Small intestine (tissue), 7 donors: ENCODE data around the gene PLSCR4. TPM values are rescaled to one million over a fixed set of nuclear protein-coding genes. Genes with fewer than 3 reads are reported as not detected.
A peak's percentile ranks its signal among the peaks of the same experiment; 100 is the strongest.

Experiments
- DNase-seq, 2 donors: peaks; one replicate each; pipeline versions ENCODE4 v3.0.0 to v3.0.0-alpha.2; 2013
- FAIRE-seq: peaks from 2 replicates; lab custom pipeline; 2012; peaks lifted over from hg19 to GRCh38; lab: Jason Lieb, UNC
- H3K27ac ChIP-seq, 3 donors: one replicate each; pipeline ENCODE4 v1.5.1; 2013; ENCODE audit warnings: low read length in 2 of 3, mild to moderate bottlenecking in 2 of 3, control low read depth in 1 of 3, inconsistent platforms in 1 of 3, low read depth in 1 of 3, moderate library complexity in 1 of 3
- H3K27me3 ChIP-seq, 3 donors: one replicate each; pipeline ENCODE4 v1.6.1; 2013; ENCODE audit warnings: low read length in 3 of 3, inconsistent platforms in 1 of 3; ENCODE audit not compliant: control insufficient read depth in 3 of 3, insufficient read depth in 3 of 3
- H3K36me3 ChIP-seq, 3 donors: one replicate each; pipeline ENCODE4 v1.6.1; 2013; ENCODE audit warnings: low read length in 3 of 3, inconsistent platforms in 1 of 3, low read depth in 1 of 3, mild to moderate bottlenecking in 1 of 3, moderate library complexity in 1 of 3; ENCODE audit not compliant: control insufficient read depth in 3 of 3, insufficient read depth in 2 of 3
- H3K4me1 ChIP-seq, 3 donors: one replicate each; pipeline ENCODE4 v1.6.1; 2013; ENCODE audit warnings: low read length in 2 of 3, inconsistent platforms in 1 of 3, low read depth in 1 of 3, mild to moderate bottlenecking in 1 of 3, moderate library complexity in 1 of 3; ENCODE audit not compliant: control insufficient read depth in 3 of 3, insufficient read depth in 2 of 3
- H3K4me3 ChIP-seq, 3 donors: one replicate each; pipeline ENCODE4 v1.5.1; 2013; ENCODE audit warnings: low read length in 3 of 3, control low read depth in 1 of 3, inconsistent platforms in 1 of 3, low read depth in 1 of 3, mild to moderate bottlenecking in 1 of 3, moderate library complexity in 1 of 3
- H3K9me3 ChIP-seq, 2 donors: one replicate each; pipeline ENCODE4 v1.6.1; 2013; ENCODE audit warnings: low read depth in 1 of 2, low read length in 1 of 2; ENCODE audit not compliant: control insufficient read depth in 2 of 2, insufficient read depth in 1 of 2
- WGBS, 3 donors: extraction: QIAGEN DNeasy Blood & Tissue Kit; methylation state at CpG; one replicate each; pipeline ENCODE4 v1.1.7; 2013; 5-methylcytosine and 5-hydroxymethylcytosine counted together
- polyA plus RNA-seq, 4 donors: library from polyadenylated mRNA; stranded (reverse) in 3 of 4; unstranded in 1 of 4; fragments of 200-250 nt in 3 of 4; fragments of 120-200 nt in 1 of 4; gene quantifications; one replicate each; pipeline versions ENCODE4 v1.2.1 to v1.2.3, GENCODE V29; 2013
- donor health status: healthy with polysubstance abuse.
- donor health status: control.
- donor health status: control.
- donor health status: Bipolar disorder and iron deficiency.
- donor health status: healthy.

PLSCR4 gene
- polyA plus RNA-seq, 4 donors: 1.6 to 18.6 (median 9.1) TPM

DNA sequence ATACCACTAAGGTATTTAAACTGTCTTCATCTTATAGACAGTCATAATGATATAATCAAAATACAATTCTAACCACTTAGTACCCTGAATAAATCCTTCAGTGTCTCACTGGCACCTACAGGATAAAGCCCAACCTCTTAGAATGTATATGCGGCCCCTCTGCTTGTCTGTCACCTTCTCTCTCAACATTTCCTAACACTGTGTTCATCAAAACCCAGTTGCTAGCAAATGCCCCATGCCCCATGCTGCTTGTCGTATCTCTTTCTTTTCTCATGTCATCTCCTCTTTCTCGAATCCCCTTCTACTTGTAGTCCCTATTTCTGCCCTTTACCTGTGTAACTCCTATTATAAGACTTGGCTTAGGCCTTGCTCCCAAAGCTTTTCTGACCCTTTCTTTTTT, 24.6 kb upstream of the PLSCR4 start:
- H3K27me3 ChIP-seq: no peaks in the 10 kb centered on the region
- no peak overlapping the region for H3K27ac ChIP-seq
- H3K9me3 ChIP-seq: no peaks in the 10 kb centered on the region
- no peak overlapping the region for H3K4me3 ChIP-seq
- FAIRE-seq (no peak), DNase-seq (no peak)
- H3K36me3 ChIP-seq: no peaks in the 10 kb centered on the region
- WGBS, 3 donors: 83 to 92% (median 91%) methylated on average over 3 of the region's 3 CpGs
- H3K4me1 ChIP-seq: peaks cover 0 to 15% (median 0%) of the 10 kb centered on the region in 3 donors

DNA sequence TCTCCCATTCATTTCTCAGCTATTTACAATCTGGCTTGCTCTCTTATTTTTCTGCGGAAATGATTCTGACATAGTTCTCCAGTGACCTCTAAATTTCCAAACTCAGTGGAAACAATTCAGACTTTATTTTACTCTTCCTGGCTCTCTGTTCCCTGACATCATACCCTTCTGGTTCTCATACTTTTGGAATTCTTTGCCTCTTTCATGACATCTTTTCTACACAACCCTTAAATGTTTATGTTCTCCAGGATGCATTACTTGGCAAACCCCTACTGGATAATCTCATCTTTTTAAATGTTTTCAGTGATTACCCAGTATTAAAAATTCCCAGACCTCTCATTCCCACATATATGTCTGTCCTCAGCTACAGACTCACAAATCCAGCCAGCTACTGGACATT, 23.9 kb upstream of the PLSCR4 start:
- no peak overlapping the region for H3K4me3 ChIP-seq
- H3K36me3 ChIP-seq: no peaks in the 10 kb centered on the region
- peaks cover 0 to 15% (median 0%) of the 10 kb centered on the region in 3 donors for H3K4me1 ChIP-seq
- no peak overlapping the region for H3K27ac ChIP-seq
- 36 to 92% (median 72%) methylated on average over 1 of the region's 1 CpG for WGBS, 3 donors
- H3K27me3 ChIP-seq: no peaks in the 10 kb centered on the region
- peak in 1 of 2 donors; percentile 12 for DNase-seq
- FAIRE-seq: peak; percentile 15
- H3K9me3 ChIP-seq: no peaks in the 10 kb centered on the region

DNA sequence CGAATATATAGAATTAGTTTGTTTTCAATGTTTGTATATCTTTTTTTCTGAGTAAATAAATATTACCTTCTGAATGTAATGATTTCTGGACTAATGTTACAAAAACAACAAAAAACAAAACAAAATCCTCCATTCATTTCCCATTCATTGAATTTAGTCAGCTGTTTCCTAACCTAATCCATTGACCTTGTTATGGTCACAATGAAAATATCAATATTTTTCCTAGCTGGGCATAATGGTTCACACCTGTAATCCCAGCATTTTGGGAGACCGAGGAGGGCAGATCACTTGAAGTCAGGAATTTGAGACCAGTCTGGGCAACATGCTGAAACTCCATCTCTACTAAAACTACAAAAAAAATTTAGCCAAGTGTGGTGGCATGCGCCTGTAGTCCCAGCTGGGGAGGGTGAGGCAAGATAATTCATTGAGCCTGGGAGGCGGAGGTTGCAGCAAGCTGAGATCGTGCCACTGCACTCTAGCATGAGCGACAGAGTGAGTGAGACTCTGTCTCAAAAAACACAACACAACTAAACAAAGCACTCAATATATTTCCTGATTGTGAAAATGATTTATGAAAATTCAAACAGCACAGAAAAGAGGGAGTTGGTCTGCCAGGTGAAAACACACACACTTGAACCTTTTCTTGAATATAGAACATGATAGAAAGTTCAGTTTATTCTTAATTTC, 23.0 kb upstream of the PLSCR4 start:
- H3K4me1 ChIP-seq: peaks cover 0 to 9% (median 0%) of the 10 kb centered on the region in 3 donors
- H3K36me3 ChIP-seq: no peaks in the 10 kb centered on the region
- H3K9me3 ChIP-seq: no peaks in the 10 kb centered on the region
- H3K27ac ChIP-seq: peak overlapping the region in 1 of 3 donors; percentile 5
- no peaks in the 10 kb centered on the region for H3K27me3 ChIP-seq
- FAIRE-seq: no peak
- no peak for DNase-seq
- H3K4me3 ChIP-seq: no peak overlapping the region
- 91 to 93% (median 93%) methylated on average over 6 of the region's 6 CpGs for WGBS, 3 donors

DNA sequence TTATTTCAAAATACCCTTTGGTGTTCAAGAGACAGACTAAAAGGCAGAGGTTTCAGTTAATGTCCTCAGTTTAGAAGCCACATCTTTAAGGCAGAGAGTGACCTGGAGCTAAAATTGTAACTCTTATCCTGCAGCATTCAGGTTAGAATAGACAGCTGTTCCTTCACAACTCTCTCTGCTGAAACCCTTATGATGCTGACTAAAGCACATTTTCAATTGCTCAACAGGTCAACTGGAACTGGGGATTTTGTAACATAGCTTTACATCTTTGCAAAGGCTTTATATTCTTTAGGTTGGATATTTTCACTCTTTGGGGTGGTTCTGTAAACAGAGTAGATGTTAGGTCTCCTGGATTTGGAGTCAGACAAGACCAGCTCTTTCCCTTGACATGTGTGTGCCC, 20.3 kb upstream of the PLSCR4 start:
- H3K9me3 ChIP-seq: no peaks in the 10 kb centered on the region
- DNase-seq (no peak), FAIRE-seq (no peak)
- no peaks in the 10 kb centered on the region for H3K27me3 ChIP-seq
- H3K27ac ChIP-seq: no peak overlapping the region
- no peak overlapping the region for H3K4me3 ChIP-seq
- no peaks in the 10 kb centered on the region for H3K4me1 ChIP-seq
- no peaks in the 10 kb centered on the region for H3K36me3 ChIP-seq

DNA sequence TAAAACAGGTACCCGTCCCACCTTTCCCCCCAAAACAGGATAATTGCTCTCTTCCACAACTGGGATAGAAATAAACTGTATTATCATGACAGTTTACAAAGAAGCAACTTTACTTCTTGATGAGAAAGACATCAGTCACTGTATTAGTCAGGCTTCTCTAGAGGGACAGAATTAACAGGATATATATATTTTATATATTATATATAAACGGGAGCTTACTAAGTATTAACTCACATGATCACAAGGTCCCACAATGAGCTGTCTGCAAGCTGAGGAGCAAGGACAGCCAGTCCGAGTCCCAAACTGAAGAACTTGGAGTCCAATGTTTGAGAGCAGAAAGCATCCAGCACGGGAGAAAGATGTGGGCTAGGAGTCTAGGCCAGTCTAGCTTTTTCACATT, 18.4 kb upstream of the PLSCR4 start:
- 80 to 86% (median 83%) methylated on average over 4 of the region's 4 CpGs for WGBS, 3 donors
- no peak for DNase-seq
- Histone ChIP-seq H3K9me3 (no peaks in the 10 kb centered on the region), H3K36me3 (no peaks in the 10 kb centered on the region), H3K27me3 (no peaks in the 10 kb centered on the region), H3K27ac (no peak overlapping the region), H3K4me1 (no peaks in the 10 kb centered on the region), H3K4me3 (no peak overlapping the region)
- no peak for FAIRE-seq

DNA sequence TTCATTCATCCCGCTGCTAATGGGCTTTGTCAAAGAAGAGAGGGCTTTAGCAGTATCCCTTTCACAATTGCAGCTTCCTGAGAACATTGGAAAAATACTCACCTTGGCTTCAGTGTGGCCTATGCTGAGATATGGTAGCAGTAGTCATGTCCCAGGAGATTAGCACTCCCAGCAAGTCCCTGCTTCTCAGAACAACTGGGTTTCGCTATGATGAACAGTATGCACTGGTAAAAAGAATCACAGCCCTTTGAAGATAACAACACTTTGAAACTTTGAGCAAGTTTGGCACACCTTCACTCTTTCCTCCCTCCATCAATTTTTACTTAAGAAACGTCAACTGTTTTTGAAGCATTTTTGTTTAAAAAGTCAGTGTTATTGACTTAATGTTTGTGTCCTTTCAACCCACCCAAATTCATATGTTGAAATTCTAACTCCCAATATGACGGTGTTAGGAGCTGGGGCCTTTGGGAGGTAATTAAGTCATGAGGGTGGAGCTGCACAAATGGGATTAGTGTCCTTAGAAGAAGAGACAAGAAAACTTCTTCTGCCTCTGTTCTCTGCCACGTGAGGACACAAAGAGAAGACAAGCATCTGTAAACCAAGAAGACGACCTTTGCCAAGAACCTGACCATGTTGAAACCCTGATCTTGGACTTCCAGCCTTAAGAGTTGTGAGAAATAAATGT, 17.8 kb upstream of the PLSCR4 start:
- WGBS, 3 donors: 83 to 89% (median 86%) methylated on average over 6 of the region's 6 CpGs
- no peaks in the 10 kb centered on the region for H3K27me3 ChIP-seq
- DNase-seq (no peak), FAIRE-seq (no peak)
- H3K9me3 ChIP-seq: no peaks in the 10 kb centered on the region
- H3K36me3 ChIP-seq: no peaks in the 10 kb centered on the region
- H3K4me3 ChIP-seq: no peak overlapping the region
- no peak overlapping the region for H3K27ac ChIP-seq
- no peaks in the 10 kb centered on the region for H3K4me1 ChIP-seq

DNA sequence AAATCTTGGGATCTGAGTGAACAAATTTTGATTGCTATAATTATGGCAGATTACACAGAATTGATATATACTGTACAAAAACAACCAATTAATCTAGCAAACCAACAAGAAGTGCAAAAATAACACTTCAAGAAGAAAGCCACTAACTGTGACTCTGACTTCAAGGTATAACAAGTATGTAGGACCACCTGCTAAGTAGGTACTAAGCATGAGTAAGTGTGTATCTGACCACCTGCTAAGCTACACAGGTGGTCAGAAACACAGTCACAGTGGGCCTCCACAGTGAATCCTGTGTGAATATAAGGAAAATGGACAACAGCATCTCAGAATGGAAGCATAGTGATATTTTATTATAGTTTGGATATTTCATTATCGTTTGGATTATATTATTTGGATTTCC, 14.8 kb upstream of the PLSCR4 start:
- Histone ChIP-seq H3K4me1 (no peaks in the 10 kb centered on the region), H3K36me3 (no peaks in the 10 kb centered on the region), H3K9me3 (no peaks in the 10 kb centered on the region), H3K27me3 (no peaks in the 10 kb centered on the region), H3K27ac (no peak overlapping the region), H3K4me3 (no peak overlapping the region)
- WGBS, 3 donors: 64 to 77% (median 66%) methylated on average over 1 of the region's 1 CpG
- FAIRE-seq (no peak), DNase-seq (no peak)

DNA sequence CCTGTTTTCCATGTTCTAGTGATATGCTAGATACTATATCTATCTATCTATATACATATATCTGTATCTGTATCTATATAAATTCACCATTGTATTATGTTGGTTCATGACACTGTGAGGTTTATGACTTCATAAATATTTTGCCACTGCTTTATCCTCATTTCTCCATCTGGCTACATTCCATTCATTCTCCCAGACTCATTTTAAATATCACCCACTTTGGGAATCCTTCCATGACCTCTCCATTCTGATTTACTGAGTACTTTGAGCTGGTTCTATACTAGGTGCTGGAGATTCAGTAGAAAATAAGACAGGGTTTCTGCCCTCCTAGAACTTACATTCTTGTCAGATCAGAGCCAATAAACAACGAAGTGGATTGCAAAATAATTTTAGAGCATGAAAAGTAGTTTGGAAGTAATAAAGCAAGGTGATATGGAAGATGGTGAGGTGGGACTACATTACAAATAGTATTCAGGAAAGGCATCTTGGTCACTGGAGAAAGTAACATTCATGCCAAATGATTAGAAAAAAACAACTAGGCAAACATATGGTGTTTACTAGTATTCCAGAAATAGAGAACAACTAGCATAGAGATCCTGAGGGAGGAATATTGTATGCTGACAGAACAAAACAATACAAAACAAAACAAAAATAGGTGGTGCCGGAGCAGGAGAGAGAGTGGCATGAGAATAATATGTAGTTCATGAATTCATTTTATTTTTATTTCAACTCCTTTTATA, 11.6 kb upstream of the PLSCR4 start:
- H3K27me3 ChIP-seq: no peaks in the 10 kb centered on the region
- no peaks in the 10 kb centered on the region for H3K4me1 ChIP-seq
- FAIRE-seq: no peak
- WGBS, 3 donors: 61 to 84% (median 70%) methylated on average over 2 of the region's 2 CpGs
- H3K9me3 ChIP-seq: no peaks in the 10 kb centered on the region
- H3K27ac ChIP-seq: no peak overlapping the region
- no peak overlapping the region for H3K4me3 ChIP-seq
- H3K36me3 ChIP-seq: no peaks in the 10 kb centered on the region
- no peak for DNase-seq
